Measurements from ENCODE around the gene GALNT4. TPM values are rescaled to one million over a fixed set of nuclear protein-coding genes. Genes with fewer than 3 reads are reported as not detected.

Gene GALNT4
- total and polyA plus RNA-seq, 9 of the 15 experiments (the other 6 are each of a cell fraction or from before 2014, with no cell fraction given), result 1.2 to 4.6 (median 3.4) TPM

DNA sequence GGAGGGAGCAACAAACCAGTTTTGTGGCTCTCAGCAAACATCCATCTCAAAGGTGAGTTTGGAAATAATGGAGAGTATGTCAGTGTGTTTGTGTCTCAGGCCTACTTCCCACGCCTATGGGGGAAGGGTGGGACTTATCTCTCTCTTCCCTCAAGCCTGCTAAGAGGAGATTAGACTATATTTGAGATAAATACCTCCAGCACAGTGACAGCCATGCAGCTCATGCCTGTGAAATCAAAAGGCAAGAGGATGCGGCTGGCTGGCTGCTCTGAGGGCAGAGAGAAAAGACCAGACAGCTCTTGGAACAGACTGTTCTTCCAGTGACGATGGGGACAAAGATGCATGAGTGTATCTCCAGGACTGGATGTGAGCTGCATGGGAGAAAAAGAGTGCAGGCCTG is 16.0 kb upstream of the GALNT4 start (continued):
- TF ChIP-seq JUN (IDR thresholded peaks at IDR 0.05; ENCODE audit: borderline replicate concordance, low read depth, low read length), result peak; percentile 41; the same call in 1 of the 2 replicates
- no peak for TF ChIP-seq JUN (CRISPR knock-in tag; IDR thresholded peaks at IDR 0.05; ENCODE audit: borderline replicate concordance)
- peak; percentile 86 for TF ChIP-seq FOXM1 (IDR thresholded peaks at IDR 0.05; ENCODE audit: low read depth)
- no peak for TF ChIP-seq FOXM1 (CRISPR knock-in tag; IDR thresholded peaks at IDR 0.05; ENCODE audit: low read depth)
- peak; percentile 93 for TF ChIP-seq DPF2 (IDR thresholded peaks at IDR 0.05)
- peak; percentile 69 for TF ChIP-seq CREM (IDR thresholded peaks at IDR 0.05; ENCODE audit: low read depth)
- no peak for TF ChIP-seq ZFP30 (CRISPR knock-in tag; IDR thresholded peaks at IDR 0.05; ENCODE audit: borderline replicate concordance)
- TF ChIP-seq CTBP1 (IDR thresholded peaks at IDR 0.05; ENCODE audit: borderline replicate concordance), result peak; percentile 96
- TF ChIP-seq POLR2A (conservative IDR thresholded peaks at IDR 0.05), result no peak
- no peak for TF ChIP-seq TCF7L2 (IDR thresholded peaks at IDR 0.05; ENCODE audit: low read depth, low read length)
- TF ChIP-seq, protein P1, sequence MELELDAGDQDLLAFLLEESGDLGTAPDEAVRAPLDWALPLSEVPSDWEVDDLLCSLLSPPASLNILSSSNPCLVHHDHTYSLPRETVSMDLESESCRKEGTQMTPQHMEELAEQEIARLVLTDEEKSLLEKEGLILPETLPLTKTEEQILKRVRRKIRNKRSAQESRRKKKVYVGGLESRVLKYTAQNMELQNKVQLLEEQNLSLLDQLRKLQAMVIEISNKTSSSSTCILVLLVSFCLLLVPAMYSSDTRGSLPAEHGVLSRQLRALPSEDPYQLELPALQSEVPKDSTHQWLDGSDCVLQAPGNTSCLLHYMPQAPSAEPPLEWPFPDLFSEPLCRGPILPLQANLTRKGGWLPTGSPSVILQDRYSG (tag; conservative IDR thresholded peaks at IDR 0.05; ENCODE audit: low read depth), result no peak
- no peak for TF ChIP-seq TRIM28 (IDR thresholded peaks at IDR 0.05)
- peak; percentile 96 for TF ChIP-seq TEAD4 (IDR thresholded peaks at IDR 0.05; ENCODE audit: low read length)
- no peak for TF ChIP-seq TEAD4 (CRISPR knock-in tag; IDR thresholded peaks at IDR 0.05; ENCODE audit: borderline replicate concordance)
- peak; percentile 84 to 90 for TF ChIP-seq TRIM24 (IDR thresholded peaks at IDR 0.05)
- TF ChIP-seq EGR1 (conservative IDR thresholded peaks at IDR 0.05), result peak; percentile 92
- peak; percentile 91 for TF ChIP-seq CBFA2T2 (conservative IDR thresholded peaks at IDR 0.05)
- TF ChIP-seq GATAD2A (IDR thresholded peaks at IDR 0.05), result 0 out of 2 replicates have a peak, but pooled peaks have one; percentile 34
- no peak for TF ChIP-seq HIVEP1 (CRISPR knock-in tag; IDR thresholded peaks at IDR 0.05)
- no peak for TF ChIP-seq POLR2G (IDR thresholded peaks at IDR 0.05; ENCODE audit: low read depth, low read length)
- no peak for TF ChIP-seq SIX5 (IDR thresholded peaks at IDR 0.05; ENCODE audit: borderline replicate concordance in 1 of 2, insufficient read depth in 1 of 2, low read depth in 1 of 2, low read length in 2 of 2)
